ACC112 (cell line): ENCODE measurements around the gene ZNF853.

Experiments used
- H2AFZ ChIP-seq: fragments of 200-600 bp; sonication (generic); one replicate; pipeline ENCODE4 v1.6.0; 2017; ENCODE audit warnings: antibody characterized with exemption, low read length; ENCODE audit not compliant: unreplicated experiment
- H3K27ac ChIP-seq: fragments of 200-600 bp; sonication (generic); 2 replicates; pipeline ENCODE4 v1.5.1; 2014; ENCODE audit warnings: low read depth, mild to moderate bottlenecking, antibody characterized with exemption, low read length, moderate library complexity
- H3K27me3 ChIP-seq: fragments of 200-600 bp; sonication (generic); 2 replicates; pipeline ENCODE4 v1.6.1; 2014; ENCODE audit warnings: mild to moderate bottlenecking, antibody characterized with exemption, low read length, moderate library complexity, mixed read lengths; ENCODE audit not compliant: insufficient read depth
- H3K36me3 ChIP-seq: fragments of 200-600 bp; sonication (generic); 2 replicates; pipeline ENCODE4 v1.6.1; 2016; ENCODE audit warnings: mild to moderate bottlenecking, antibody characterized with exemption, low read length, moderate library complexity, mixed read lengths; ENCODE audit not compliant: insufficient read depth
- H3K4me1 ChIP-seq: fragments of 200-600 bp; sonication (generic); one replicate; pipeline ENCODE4 v1.6.1; 2016; ENCODE audit warnings: low read length, mixed read lengths; ENCODE audit not compliant: insufficient read depth, unreplicated experiment, control insufficient read depth
- H3K4me3 ChIP-seq: fragments of 200-600 bp; sonication (generic); 2 replicates; pipeline ENCODE4 v1.5.1; 2014; ENCODE audit warnings: mild to moderate bottlenecking, low read depth, low read length
- H3K79me2 ChIP-seq: fragments of 200-600 bp; sonication (generic); one replicate; pipeline ENCODE4 v1.6.0; 2016; ENCODE audit warnings: low read length; ENCODE audit not compliant: control insufficient read depth, unreplicated experiment, insufficient read depth

ZNF853 gene

GRCh38 chr7:6648066-6648814, 32.8 kb downstream of the ZNF853 start:
- no peak overlapping the region for H3K4me3 ChIP-seq
- no peak overlapping the region for H3K27ac ChIP-seq
- no peaks in the 10 kb centered on the region for H3K4me1 ChIP-seq
- no peak overlapping the region for H2AFZ ChIP-seq
- peaks cover 27% of the 10 kb centered on the region; the same call in 1 of the 2 replicates for H3K36me3 ChIP-seq
- H3K79me2 ChIP-seq: no peaks in the 10 kb centered on the region
- H3K27me3 ChIP-seq: no peaks in the 10 kb centered on the region

GRCh38 chr7:6648815-6649104, 33.4 kb downstream of the ZNF853 start:
- H3K27ac ChIP-seq: no peak overlapping the region
- H3K79me2 ChIP-seq: no peaks in the 10 kb centered on the region
- no peaks in the 10 kb centered on the region for H3K4me1 ChIP-seq
- H3K4me3 ChIP-seq: no peak overlapping the region
- H3K36me3 ChIP-seq: peaks cover 27% of the 10 kb centered on the region; the same call in 1 of the 2 replicates
- H2AFZ ChIP-seq: no peak overlapping the region
- no peaks in the 10 kb centered on the region for H3K27me3 ChIP-seq

- H2AFZ ChIP-seq: no peak overlapping the region
- no peaks in the 10 kb centered on the region for H3K79me2 ChIP-seq
- H3K36me3 ChIP-seq: peaks cover 27% of the 10 kb centered on the region; the same call in 1 of the 2 replicates
- no peak overlapping the region for H3K27ac ChIP-seq
- no peaks in the 10 kb centered on the region for H3K27me3 ChIP-seq
- H3K4me3 ChIP-seq: no peak overlapping the region
- H3K4me1 ChIP-seq: no peaks in the 10 kb centered on the region
These were observed 34.0 kb downstream of the ZNF853 start for GRCh38 chr7:6649241-6649961.

- H3K36me3 ChIP-seq: peaks cover 33% of the 10 kb centered on the region; the same call in 1 of the 2 replicates
- no peak overlapping the region for H2AFZ ChIP-seq
- H3K79me2 ChIP-seq: no peaks in the 10 kb centered on the region
- no peak overlapping the region for H3K4me3 ChIP-seq
- no peaks in the 10 kb centered on the region for H3K27me3 ChIP-seq
- H3K27ac ChIP-seq: no peak overlapping the region
- no peaks in the 10 kb centered on the region for H3K4me1 ChIP-seq
These were observed 34.7 kb downstream of the ZNF853 start for GRCh38 chr7:6650086-6650485.

GRCh38 chr7:6650521-6651011, 35.2 kb downstream of the ZNF853 start:
- no peak overlapping the region for H2AFZ ChIP-seq
- no peaks in the 10 kb centered on the region for H3K79me2 ChIP-seq
- H3K36me3 ChIP-seq: peaks cover 35% of the 10 kb centered on the region; the same call in 1 of the 2 replicates
- H3K4me3 ChIP-seq: no peak overlapping the region
- no peak overlapping the region for H3K27ac ChIP-seq
- no peaks in the 10 kb centered on the region for H3K27me3 ChIP-seq
- no peaks in the 10 kb centered on the region for H3K4me1 ChIP-seq

- Histone ChIP-seq H2AFZ (no peak overlapping the region), H3K4me3 (no peak overlapping the region), H3K27ac (no peak overlapping the region), H3K36me3 (peaks cover 35% of the 10 kb centered on the region; the same call in 1 of the 2 replicates), H3K79me2 (no peaks in the 10 kb centered on the region), H3K4me1 (no peaks in the 10 kb centered on the region), H3K27me3 (no peaks in the 10 kb centered on the region)
These were observed 36.5 kb downstream of the ZNF853 start for GRCh38 chr7:6651851-6652445.

- no peaks in the 10 kb centered on the region for H3K4me1 ChIP-seq
- no peak overlapping the region for H2AFZ ChIP-seq
- no peaks in the 10 kb centered on the region for H3K79me2 ChIP-seq
- no peaks in the 10 kb centered on the region for H3K27me3 ChIP-seq
- H3K36me3 ChIP-seq: peaks cover 35% of the 10 kb centered on the region; the same call in 1 of the 2 replicates
- H3K4me3 ChIP-seq: no peak overlapping the region
- H3K27ac ChIP-seq: no peak overlapping the region
These were observed 37.1 kb downstream of the ZNF853 start for GRCh38 chr7:6652446-6653011.

- no peak overlapping the region for H3K27ac ChIP-seq
- H3K27me3 ChIP-seq: no peaks in the 10 kb centered on the region
- H3K36me3 ChIP-seq: peaks cover 33% of the 10 kb centered on the region; the same call in 1 of the 2 replicates
- no peaks in the 10 kb centered on the region for H3K79me2 ChIP-seq
- H3K4me1 ChIP-seq: no peaks in the 10 kb centered on the region
- H2AFZ ChIP-seq: no peak overlapping the region
- no peak overlapping the region for H3K4me3 ChIP-seq
These were observed 37.9 kb downstream of the ZNF853 start for GRCh38 chr7:6653071-6654003.

- H3K27me3 ChIP-seq: no peaks in the 10 kb centered on the region
- no peak overlapping the region for H3K27ac ChIP-seq
- H3K4me3 ChIP-seq: no peak overlapping the region
- H3K4me1 ChIP-seq: no peaks in the 10 kb centered on the region
- no peaks in the 10 kb centered on the region for H3K79me2 ChIP-seq
- H3K36me3 ChIP-seq: peaks cover 30% of the 10 kb centered on the region; the same call in 1 of the 2 replicates
- H2AFZ ChIP-seq: no peak overlapping the region
These were observed 38.9 kb downstream of the ZNF853 start for GRCh38 chr7:6654113-6654841.
